GM19395 (cell line): ENCODE data around the gene LRCOL1.

Experiments used
- ATAC-seq: cut with Tn5 transposase; IDR thresholded peaks from one replicate; pipeline ENCODE4 v1.9.1; 2021; ENCODE audit warnings: mild to moderate bottlenecking, moderate library complexity; ENCODE audit not compliant: unreplicated experiment

LRCOL1 gene

DNA sequence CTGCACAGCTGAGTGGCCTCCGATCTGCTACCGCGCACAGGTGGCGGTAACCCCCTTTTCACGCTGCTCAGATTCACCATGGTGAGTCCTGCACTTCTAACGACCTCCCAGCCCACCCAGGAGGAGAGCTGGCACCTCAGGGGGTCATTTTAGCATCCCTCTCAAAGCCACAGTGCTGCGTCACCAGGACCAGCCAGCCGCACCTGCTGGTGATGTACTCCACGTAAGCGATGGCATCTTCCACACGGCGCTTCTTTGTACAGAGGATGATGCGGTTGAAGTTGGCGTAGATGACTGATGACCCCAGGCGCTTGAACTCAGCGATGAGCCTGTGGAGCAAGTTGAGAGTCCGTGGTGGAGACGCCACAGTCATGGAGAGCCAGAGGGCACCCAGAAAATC, 27.4 kb upstream of the LRCOL1 start:
- no peak for ATAC-seq

- ATAC-seq, result no peak
Measured at GRCh38 chr12:132635076-132635955, 24.9 kb upstream of the LRCOL1 start.

DNA sequence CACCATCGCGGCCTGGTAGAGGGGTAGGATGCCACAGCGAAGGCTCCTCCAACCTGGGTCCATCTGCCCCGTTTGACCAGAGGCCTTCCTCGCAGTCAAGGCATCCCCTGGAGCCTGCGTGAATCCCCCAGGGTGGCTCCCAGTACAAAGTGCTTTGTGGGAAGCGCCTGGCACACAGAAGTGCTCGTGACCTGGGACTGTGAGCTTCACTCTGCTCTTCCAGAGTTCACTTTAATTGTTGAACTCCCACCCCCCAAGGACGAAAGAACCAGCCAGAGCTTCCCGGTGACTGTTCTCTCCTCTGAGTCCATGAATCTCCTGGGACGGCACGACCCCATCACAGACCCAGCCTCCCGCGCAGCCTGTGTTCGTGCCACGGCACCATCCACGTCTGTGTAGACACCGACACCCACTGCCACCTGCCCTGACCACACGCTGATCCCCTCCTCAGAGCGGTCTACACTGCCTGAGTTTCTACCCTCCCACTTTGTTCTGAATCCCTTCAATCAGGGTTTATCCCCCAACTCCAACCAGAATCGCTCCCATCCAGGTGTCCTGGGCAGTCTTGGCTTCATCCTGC, 24.1 kb upstream of the LRCOL1 start:
- ATAC-seq, result no peak

DNA sequence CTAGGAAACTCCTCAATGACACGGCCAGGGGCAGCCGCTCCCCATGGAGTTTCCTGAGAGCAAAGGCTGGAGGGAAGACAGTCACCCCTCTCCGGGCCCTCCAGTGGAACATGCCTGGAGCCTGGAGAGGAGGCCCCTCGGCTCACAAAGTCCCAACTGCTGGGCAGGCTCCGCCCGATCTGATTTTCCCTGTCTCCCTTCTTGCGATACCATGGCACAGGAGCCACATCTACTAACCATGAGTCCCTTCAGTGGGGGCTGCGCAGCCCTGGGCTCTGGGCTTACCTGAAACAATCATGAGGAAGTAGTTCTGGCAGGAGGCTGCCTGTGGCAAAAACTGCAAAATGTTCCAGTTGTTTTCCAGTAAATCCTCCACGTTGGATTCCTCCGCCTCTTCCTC, 23.5 kb upstream of the LRCOL1 start:
- ATAC-seq, result no peak

DNA sequence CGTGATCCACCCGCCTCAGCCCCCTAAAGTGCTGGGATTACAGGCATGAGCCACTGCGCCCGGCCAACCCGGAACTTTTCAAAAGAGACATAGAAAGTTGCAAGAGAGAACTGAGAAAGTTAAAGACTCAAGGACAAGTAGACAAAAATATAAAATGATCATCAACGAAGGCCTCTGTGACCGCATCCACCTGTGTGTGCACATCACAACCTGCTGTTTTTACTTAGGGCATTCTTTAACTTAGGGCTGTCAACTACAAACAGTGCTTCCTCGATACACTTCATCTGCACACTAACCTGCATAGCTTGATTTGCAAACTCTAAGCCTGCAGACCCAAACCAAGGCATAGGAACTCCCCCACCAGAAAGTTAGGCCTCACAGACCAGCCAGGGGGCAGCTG, 23.0 kb upstream of the LRCOL1 start:
- ATAC-seq, result peak; percentile 43

DNA sequence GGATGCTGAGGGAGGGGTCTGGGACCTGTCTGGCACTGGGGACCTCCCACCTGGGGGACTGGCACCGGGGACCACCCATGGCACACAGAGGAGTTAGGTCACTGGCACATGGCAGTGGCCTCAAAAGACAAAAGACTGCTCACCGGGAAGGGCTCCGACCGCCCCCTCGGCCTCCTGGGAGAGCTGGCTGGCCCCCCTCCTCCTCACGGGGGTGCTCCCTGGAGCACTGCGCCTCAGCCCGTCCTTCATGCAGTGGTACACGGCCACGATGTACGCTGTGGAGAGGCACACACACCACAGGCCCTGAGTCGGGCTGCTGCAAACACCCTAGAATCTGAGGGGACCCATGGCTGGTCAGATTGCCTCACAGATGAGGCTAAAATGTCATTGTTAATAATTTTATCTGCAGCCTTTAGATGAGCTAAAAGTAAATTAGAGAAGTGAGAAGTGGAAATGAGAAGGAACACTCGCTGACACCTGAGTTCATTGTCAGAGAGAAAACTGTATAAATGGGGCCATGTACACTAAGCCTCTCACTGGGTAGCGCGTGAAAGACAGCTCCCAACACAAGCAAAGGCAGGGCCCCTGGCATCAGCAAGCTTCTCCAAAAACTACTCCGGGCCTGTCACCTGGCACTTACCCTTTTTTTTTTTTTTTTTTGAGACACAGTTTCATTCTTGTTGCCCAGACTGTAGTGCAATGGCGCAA, 22.3 kb upstream of the LRCOL1 start:
- ATAC-seq, result peak; percentile 81

GRCh38 chr12:132631666-132632065, 21.3 kb upstream of the LRCOL1 start:
- ATAC-seq, result no peak

GRCh38 chr12:132630672-132631071, 20.3 kb upstream of the LRCOL1 start:
- ATAC-seq, result no peak

GRCh38 chr12:132629330-132629729, 18.9 kb upstream of the LRCOL1 start:
- ATAC-seq, result no peak

GRCh38 chr12:132625731-132626430, 15.5 kb upstream of the LRCOL1 start:
- no peak for ATAC-seq

DNA sequence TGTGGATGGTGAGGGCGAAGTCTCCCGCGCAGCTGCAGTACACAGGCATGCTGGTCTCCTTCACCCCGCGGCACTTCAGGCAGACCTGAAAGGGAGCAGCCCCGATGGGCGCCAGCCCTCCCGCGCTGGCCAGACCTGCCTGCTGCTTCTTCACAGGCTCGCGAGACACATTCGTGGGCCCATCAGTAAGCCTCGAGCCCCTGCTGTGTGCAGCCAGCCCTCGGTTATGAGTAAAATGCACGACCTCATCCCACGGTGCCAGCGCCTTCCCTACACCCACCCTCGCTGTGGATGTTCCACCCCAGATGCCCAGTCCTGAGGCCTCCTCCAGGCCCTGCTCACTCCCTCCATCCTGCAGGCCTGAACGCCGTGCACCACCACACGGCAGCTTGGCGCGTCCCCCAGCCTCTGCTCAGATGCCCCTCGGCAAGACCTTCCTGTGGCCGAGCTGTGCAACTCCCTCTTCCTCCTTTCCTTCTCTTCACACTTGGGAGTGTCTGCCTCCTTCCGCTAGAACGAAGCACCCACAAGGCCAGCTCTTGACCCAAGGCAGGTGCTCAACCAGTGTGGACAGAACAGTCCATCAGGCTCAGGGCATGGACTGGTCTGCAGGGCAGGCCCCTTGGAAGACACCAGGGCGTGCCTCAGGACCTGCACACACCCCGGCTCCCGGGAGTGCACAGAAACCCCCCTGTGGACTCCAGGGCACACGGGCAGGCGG, 14.7 kb upstream of the LRCOL1 start:
- ATAC-seq, result no peak

DNA sequence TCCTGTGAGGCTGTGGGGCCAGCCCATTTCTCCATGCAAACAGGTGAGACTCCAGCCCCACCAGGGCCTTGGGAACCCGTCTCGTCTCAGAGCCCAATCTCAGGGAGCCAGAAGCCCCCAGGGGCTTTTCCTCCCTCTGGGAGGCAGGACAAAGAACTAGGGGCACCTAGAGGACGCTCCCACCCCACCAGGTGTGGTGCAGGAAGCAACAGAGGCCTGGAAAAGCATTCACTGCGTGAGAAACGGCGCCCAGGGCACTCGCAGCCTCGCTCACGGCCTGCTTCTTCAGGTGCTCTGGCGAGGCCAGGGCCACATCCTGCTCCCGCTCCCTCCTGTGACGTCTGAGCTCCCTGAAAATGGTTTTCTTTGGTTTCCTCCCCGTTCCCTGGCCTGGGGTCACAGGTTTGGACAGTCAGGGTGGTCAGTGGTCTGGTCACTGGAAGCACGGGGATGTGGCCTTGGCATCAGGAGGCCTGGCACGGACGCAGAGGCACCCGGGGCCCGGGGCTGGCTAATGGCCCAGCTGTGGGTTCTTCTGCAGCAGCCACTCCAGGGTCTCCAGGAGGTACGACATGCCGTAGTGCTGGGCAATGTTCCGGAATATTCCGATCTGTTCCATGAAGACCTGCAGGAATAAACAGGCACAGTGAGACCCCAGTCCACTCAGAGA, 13.9 kb upstream of the LRCOL1 start:
- no peak for ATAC-seq

GRCh38 chr12:132623072-132623869, 12.9 kb upstream of the LRCOL1 start:
- ATAC-seq, result no peak

DNA sequence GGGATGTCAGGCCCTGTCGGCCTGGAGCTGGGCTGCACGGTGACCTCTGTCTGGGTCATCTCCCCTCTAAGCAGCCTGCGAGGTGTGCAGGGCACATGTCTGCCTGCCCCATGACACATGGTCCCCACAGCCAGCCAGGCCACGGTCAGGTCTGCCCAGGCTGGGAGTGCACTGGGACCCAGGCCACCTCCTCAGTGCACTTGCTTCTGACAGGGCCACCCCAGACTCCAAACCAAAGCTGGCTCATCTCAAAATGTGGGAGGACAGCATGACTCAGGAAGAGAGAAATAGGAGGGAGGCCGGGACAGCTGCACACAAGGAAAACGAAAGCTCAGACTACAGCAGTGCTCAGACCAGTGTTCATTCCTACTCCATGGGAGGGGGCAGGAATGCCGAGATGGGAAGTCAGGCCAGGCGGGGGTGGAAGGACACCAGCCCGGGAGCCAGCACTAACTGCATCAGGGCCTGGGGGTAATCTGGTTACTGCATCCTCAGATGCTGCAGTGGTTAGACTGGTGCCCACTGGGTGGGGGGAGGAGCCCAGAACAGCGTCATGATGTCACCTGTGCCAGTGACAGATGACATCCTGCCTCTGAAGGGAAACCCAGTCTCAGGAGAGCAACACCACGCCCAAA, 12.2 kb upstream of the LRCOL1 start:
- no peak for ATAC-seq

DNA sequence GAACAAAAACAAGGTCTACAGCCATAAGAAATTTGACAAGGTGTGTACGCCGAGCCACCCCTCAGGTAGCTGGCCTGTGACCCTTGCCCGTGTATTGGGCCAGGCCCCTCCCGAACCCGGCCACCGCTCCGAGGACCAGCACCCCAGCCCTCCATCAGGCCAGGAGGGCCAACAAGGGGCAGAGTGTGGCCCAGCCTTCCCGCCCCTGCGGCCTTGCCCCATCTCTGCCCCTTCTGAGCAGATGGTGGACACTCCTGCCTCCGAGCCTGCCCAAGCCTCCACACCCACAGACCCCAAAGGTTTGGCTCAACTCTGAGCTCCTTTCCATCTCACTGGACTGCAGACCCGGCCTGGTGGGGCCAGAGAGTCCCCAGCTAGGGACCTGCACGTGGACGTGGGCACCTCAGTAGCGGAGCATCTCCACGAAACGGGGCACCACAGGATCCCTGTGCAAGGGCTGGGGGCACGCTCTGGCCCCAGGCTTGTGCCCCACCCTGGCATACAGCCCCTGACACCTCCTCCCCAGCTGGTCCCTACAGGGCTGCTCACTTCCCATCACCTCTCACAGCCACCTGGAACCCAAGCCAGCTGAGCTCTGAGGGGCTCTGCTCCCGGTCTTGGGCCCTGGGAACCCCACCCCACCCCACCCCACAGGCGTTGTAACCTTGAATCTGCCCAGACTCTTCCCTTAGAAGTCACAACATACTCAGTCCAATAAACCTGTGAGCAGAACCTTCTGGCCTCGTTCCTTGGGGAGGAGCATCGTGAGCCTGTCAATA, 11.5 kb upstream of the LRCOL1 start:
- no peak for ATAC-seq

- ATAC-seq, result no peak
Measured at GRCh38 chr12:132620899-132621656, 10.7 kb upstream of the LRCOL1 start.
